Tibial nerve (tissue), 4 donors: ENCODE measurements around the gene SETD3.

Experiments used
- CTCF ChIP-seq, 5 experiments: fragments of 200-600 bp in 3 of 5; fragments of 450-650 bp in 2 of 5; sonication (generic) in 3 of 5; IDR thresholded peaks; one replicate each; pipeline ENCODE4 v1.5.1; 2016 to 2019; ENCODE audit warnings: antibody characterized with exemption in 5 of 5, mild to moderate bottlenecking in 3 of 5, moderate library complexity in 2 of 5
- EP300 ChIP-seq, 2 donors: sonication (generic); formaldehyde crosslinking; IDR thresholded peaks; one replicate each; pipeline ENCODE4 v1.6.1; 2017; ENCODE audit warnings: antibody characterized with exemption in 2 of 2, mild to moderate bottlenecking in 1 of 2
- POLR2A ChIP-seq, 2 donors: fragments of 450-650 bp; IDR thresholded peaks; one replicate each; pipeline ENCODE4 v1.6.1; 2017; ENCODE audit warnings: antibody characterized with exemption in 2 of 2, mild to moderate bottlenecking in 2 of 2, moderate library complexity in 2 of 2

DNA sequence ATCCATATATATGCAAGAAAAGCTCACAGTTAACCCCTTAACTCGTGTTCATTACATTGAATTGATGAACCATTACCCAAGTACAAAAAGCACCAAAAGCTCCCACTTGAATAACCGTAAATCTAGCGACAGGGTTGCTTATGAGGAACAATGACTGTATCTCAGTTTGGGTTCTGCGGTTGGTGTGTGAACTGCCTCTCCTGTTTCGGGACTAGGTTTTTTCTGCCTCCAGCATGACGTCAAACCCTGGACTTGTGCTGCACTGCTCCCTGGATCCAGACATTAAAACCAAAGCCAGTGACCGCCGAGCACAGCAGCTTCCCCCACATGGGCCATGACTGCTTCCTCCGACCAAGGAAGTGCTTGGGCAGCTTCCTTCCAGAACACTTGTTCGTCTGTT, 77.7 kb downstream of the SETD3 start:
- TF ChIP-seq CTCF (IDR thresholded peaks at IDR 0.05) (no peak), POLR2A (IDR thresholded peaks at IDR 0.05) (no peak), EP300 (IDR thresholded peaks at IDR 0.05) (no peak)
